EL (cell line): Measurements from ENCODE around the gene PLPP6.

Source experiments
- DNase-seq: peaks from one replicate; pipeline ENCODE4 v3.0.0-alpha.2; 2016

PLPP6 gene

DNA sequence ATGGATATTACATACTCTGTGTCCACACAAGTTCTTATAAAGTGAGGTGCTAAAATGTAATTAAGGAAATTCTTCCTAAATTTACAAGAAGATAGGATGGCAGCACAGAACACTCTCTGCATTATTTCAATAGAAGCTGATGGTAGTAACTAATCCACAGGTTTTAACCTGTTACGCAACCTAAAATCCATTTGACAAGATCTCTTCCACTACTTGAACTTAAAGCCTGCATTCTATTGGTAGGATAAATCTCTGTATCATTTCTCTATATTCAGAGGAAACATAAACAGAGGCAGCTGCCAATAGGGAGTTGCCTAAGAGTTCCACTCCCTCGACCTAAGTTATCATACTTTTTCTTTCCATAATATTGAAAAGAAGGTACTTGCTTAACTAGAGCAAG is 38.8 kb downstream of the PLPP6 start:
- no peak for DNase-seq

DNA sequence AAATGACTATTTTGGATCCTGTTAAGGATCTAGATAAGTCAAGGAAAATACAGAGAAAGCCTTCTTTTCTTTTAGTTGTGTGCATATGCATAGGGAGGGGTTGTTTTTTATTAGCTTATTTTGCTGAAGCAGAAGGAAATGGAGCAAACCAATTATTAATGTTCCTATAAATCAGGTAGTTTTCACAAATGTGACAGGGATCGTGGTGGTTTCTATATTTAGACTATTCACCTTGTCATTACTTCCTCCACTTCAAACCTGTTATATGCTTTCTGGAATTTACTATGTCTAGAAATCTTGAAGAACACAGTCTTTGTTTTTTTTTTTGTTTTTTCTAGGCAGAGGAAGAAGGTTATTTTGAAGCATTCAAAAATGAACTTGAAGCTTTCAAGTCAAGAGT is 39.4 kb downstream of the PLPP6 start:
- DNase-seq = no peak

DNA sequence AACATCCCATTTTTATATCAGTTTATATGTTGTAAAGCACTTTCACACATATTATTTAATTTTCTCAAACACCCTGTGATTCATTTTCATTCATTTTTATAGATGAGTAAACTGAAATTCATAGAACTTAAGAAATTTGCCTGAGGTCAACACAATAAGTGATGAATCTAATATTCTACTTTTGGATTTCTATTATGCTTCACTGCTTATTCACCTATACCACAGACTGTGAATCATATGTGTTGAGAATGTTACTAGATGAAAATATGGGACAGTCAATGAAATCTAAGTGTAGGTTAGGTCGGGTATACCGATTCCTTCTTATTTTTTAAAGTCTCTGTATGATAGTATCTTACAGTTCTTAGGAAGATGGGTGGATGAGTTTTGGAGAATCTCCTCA is 42.0 kb downstream of the PLPP6 start:
- no peak for DNase-seq

DNA sequence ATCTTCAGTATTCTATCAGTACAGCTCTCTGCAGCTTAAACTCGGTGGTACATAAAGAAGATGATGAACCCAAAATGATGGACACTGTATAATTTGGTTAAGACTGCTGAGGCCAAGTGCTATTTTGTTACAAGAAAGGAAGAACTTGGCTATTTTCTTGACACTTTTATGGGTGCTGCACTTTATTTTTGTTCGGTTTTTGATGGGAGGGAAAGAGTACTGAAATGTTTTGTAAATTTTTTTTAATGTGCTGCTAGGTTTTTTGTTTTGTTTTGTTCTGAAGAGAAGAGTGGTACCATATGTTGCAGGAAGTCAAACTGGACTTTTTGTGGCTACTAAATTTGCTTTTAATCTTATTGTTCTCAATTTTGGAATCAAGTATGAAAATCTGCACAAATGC is 43.9 kb downstream of the PLPP6 start:
- no peak for DNase-seq

DNA sequence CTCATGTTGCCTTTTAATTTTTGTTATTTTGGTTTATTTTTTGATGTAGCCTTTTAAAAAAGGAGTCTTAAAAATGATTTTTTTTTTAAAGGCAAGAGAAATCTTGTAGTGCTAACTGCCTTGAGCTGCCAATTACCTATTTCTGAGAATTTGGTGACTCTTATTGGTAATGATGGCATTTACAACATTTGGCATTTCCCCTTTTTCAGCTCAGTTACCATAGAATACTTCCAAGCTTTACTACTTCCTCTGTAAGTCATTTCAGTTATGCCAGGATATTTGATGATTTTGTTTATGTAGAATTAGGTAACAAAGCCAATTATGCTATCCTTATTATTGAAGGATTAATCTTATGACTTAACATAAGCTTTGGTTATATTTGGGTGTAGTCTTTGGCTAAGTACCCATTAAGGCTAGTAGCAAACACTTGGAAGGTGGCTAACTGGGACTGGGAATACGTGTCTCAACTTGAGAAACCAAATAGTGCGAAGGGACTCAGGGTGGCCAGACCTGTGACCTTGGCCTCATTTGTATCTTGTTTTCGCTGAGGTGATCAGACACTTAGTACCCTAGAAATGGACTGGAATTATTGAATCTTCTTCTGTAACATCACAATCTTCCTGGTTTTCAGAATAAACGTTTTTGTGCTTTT is 45.0 kb downstream of the PLPP6 start:
- no peak for DNase-seq

DNA sequence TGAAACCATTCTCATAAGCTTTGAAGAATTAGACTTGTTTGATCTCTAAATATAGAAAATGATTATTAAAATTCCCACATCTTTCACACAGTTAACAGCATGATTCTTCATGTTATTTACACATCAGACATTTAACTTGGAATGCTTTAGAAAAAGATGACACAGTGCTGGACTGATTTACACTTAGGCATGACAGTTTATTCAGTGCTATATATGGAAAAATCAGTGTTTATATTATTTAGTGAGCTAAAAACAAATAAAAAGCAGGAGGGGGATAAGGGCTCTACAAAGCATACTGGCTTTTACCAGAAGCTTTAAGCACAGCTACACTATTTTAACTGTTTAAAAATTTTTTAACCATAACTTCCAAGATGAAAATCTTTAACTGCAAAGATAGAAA is 47.3 kb downstream of the PLPP6 start:
- DNase-seq = no peak

DNA sequence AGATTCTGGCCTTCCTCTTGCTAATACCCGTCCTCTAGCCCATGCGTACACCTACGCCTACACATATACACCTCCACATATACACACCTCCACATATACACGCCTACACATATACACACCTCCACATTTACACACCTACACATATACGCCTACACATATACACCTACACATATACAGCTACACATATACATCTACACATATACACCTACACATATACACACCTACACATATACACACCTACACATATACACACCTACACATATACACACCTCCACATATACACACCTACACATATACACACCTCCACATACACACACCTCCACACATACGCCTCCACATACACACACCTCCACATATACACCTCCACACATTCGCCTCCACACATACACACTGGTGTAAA is 51.8 kb downstream of the PLPP6 start:
- no peak for DNase-seq

DNA sequence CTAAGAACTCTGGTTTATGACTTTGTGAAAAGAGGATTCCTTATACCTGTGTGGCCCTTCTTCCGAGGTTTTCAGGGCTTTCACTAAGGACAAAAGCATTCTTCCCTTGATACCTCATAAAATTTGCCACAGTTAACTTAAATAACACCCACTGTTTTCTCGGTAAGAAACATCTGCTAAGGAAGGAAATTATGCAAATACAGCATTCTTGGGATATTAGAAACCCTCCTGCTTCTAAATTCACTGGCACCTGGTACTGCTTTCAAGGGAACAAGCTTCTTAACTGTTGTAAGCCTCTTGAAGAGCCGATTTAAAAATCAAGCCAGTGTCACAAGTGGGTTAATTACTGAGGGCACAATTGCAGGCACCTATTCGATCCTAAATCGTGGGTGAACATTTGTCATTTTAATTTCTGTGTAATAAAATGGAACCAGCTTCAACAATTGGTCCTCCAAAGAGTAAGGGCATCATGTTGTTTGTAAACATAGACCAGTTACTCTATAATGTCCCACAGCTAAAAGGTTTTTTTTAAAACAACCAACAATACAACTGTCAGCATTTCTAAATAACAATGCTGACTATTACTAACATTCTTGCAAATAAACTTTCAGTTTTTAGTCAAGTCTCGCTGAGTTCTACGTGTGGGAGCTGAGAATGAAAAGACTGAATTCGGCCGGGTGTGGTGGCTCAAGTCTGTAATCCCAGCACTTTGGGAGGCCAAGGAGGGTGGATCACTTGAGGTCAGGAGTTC is 52.3 kb downstream of the PLPP6 start:
- no peak for DNase-seq
